LHCN-M2 (cell line): ENCODE results near the gene ARHGAP18. TPM values are rescaled to one million over a fixed set of nuclear protein-coding genes. Genes with fewer than 3 reads are reported as not detected.
A peak's percentile ranks its signal among the peaks of the same experiment; 100 is the strongest.

ENCODE experiments used
- DNase-seq: peaks from one replicate; pipeline ENCODE4 v3.0.0-alpha.2; 2012; ENCODE audit warnings: low read depth
- total RNA-seq: library from RNA; depleted of rRNA; stranded (reverse); fragments of >200 nt; gene quantifications from 2 replicates; pipeline ENCODE4 v1.2.3, GENCODE V29; 2014

Gene ARHGAP18
- total RNA-seq, 1 experiment from 2014 or later = 96.8 TPM

GRCh38 chr6:129643968-129644367, 66.0 kb downstream of the ARHGAP18 start:
- DNase-seq = no peak

GRCh38 chr6:129643176-129643575, 66.8 kb downstream of the ARHGAP18 start:
- no peak for DNase-seq

GRCh38 chr6:129642322-129642721, 67.7 kb downstream of the ARHGAP18 start:
- no peak for DNase-seq

- DNase-seq = peak; percentile 63
Observed at GRCh38 chr6:129641344-129641743, 68.6 kb downstream of the ARHGAP18 start.

GRCh38 chr6:129638686-129639085, 71.3 kb downstream of the ARHGAP18 start:
- DNase-seq = no peak

- DNase-seq = no peak
Observed at GRCh38 chr6:129638055-129638684, 71.8 kb downstream of the ARHGAP18 start.

- DNase-seq = no peak
Observed at GRCh38 chr6:129637340-129638054, 72.5 kb downstream of the ARHGAP18 start.

- peak; percentile 36 for DNase-seq
Observed at GRCh38 chr6:129635396-129636130, 74.4 kb downstream of the ARHGAP18 start.

- DNase-seq = peak; percentile 64
Observed at GRCh38 chr6:129634411-129635230, 75.4 kb downstream of the ARHGAP18 start.

- DNase-seq = no peak
Observed at GRCh38 chr6:129633529-129633928, 76.4 kb downstream of the ARHGAP18 start.

GRCh38 chr6:129632172-129632613, 77.8 kb downstream of the ARHGAP18 start:
- no peak for DNase-seq

GRCh38 chr6:129631070-129631469, 78.9 kb downstream of the ARHGAP18 start:
- no peak for DNase-seq

GRCh38 chr6:129630596-129630995, 79.4 kb downstream of the ARHGAP18 start:
- DNase-seq = no peak

GRCh38 chr6:129628101-129628815, 81.7 kb downstream of the ARHGAP18 start:
- no peak for DNase-seq

- no peak for DNase-seq
Observed at GRCh38 chr6:129624488-129624887, 85.5 kb downstream of the ARHGAP18 start.

GRCh38 chr6:129623008-129623732, 86.8 kb downstream of the ARHGAP18 start:
- no peak for DNase-seq

GRCh38 chr6:129621252-129621651, 88.7 kb downstream of the ARHGAP18 start:
- no peak for DNase-seq

GRCh38 chr6:129620234-129620610, 89.8 kb downstream of the ARHGAP18 start:
- no peak for DNase-seq

GRCh38 chr6:129619579-129620233, 90.3 kb downstream of the ARHGAP18 start:
- no peak for DNase-seq

GRCh38 chr6:129617986-129618385, 92.0 kb downstream of the ARHGAP18 start:
- DNase-seq = peak; percentile 55
